ENCODE data around the gene GGT1.
"Not testable (repeated sequence)": the region's sequence is repeated elsewhere in the genome, so short reads cannot be mapped to it uniquely, and the experiment has no call there.

- not testable (repeated sequence) for TF ChIP-seq CTCF (IDR thresholded peaks at IDR 0.05); CHD2 (IDR thresholded peaks at IDR 0.05; ENCODE audit: low read length, partially characterized antibody); REST (IDR thresholded peaks at IDR 0.05; ENCODE audit: low read depth, low read length); RAD21 (IDR thresholded peaks at IDR 0.05; ENCODE audit: low read length); POLR2AphosphoS5 (IDR thresholded peaks at IDR 0.05; ENCODE audit: low read depth, low read length); PBX3 (IDR thresholded peaks at IDR 0.05); YY1 (IDR thresholded peaks at IDR 0.05; ENCODE audit: low read depth)
- TF ChIP-seq, protein P1, sequence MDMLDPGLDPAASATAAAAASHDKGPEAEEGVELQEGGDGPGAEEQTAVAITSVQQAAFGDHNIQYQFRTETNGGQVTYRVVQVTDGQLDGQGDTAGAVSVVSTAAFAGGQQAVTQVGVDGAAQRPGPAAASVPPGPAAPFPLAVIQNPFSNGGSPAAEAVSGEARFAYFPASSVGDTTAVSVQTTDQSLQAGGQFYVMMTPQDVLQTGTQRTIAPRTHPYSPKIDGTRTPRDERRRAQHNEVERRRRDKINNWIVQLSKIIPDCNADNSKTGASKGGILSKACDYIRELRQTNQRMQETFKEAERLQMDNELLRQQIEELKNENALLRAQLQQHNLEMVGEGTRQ (IDR thresholded peaks at IDR 0.05; ENCODE audit: borderline replicate concordance, low read depth, low read length): not testable (repeated sequence)
Measured at GRCh38 chr22:24644409-24644808, 41.4 kb downstream of the GGT1 start.

All from SK-N-SH (cell line).